AG09319 (cell line): ENCODE results near the gene AGAP1.

Experiments used
- DNase-seq: peaks from one replicate; pipeline ENCODE4 v3.0.0-alpha.2; 2010; ENCODE audit warnings: low read depth; ENCODE audit errors: extremely low read depth
- CTCF ChIP-seq: IDR thresholded peaks from 2 replicates; pipeline ENCODE4 v1.5.1; 2011; ENCODE audit warnings: low read depth, mild to moderate bottlenecking, inconsistent platforms, low read length, moderate library complexity

AGAP1 gene

GRCh38 chr2:235523021-235523420 lies 29.2 kb downstream of the AGAP1 start:
- no peak for TF ChIP-seq CTCF
- DNase-seq: no peak

GRCh38 chr2:235523486-235524150 lies 29.8 kb downstream of the AGAP1 start:
- no peak for TF ChIP-seq CTCF

GRCh38 chr2:235526166-235526565 lies 32.3 kb downstream of the AGAP1 start:
- no peak for DNase-seq
- TF ChIP-seq CTCF: no peak

More at GRCh38 chr2:235523486-235524150, 29.8 kb downstream of the AGAP1 start:
- DNase-seq: no peak

GRCh38 chr2:235527806-235528469 lies 34.1 kb downstream of the AGAP1 start:
- no peak for DNase-seq
- no peak for TF ChIP-seq CTCF

GRCh38 chr2:235529621-235530020 lies 35.8 kb downstream of the AGAP1 start:
- no peak for DNase-seq
- TF ChIP-seq CTCF: no peak

GRCh38 chr2:235530735-235531134 lies 36.9 kb downstream of the AGAP1 start:
- TF ChIP-seq CTCF: no peak
- no peak for DNase-seq

- DNase-seq: no peak
- no peak for TF ChIP-seq CTCF
Measured at GRCh38 chr2:235532307-235532706, 38.5 kb downstream of the AGAP1 start.
